ENCODE measurements around the gene LIMA1. TPM values are rescaled to one million over a fixed set of nuclear protein-coding genes. Genes with fewer than 3 reads are reported as not detected.

The LIMA1 gene
- total and polyA plus RNA-seq, 2 of the 4 experiments (the other 2 are of a cell fraction), result 126 to 163 TPM

- H2AK9ac ChIP-seq (replicated peaks; ENCODE audit: low read depth, low read length, poor library complexity), result no peak overlapping the region
- H2BK120ac ChIP-seq (ENCODE audit: low read depth, low read length), result peak overlapping the region; percentile 61
- peak overlapping the region; percentile 69 for H3K4me2 ChIP-seq (ENCODE audit: low read depth, low read length)
- peak overlapping the region; percentile 69; the same call in 1 of the 2 replicates for H3K23ac ChIP-seq (ENCODE audit: low read depth, low read length)
- in situ Hi-C loops (cut with MboI; ENCODE audit: low sequenced_read_pairs), result no loop called here
- H3K4me1 ChIP-seq (ENCODE audit: control insufficient read depth, insufficient read depth, low read length), result peaks cover 10% of the 10 kb centered on the region
- DNase-seq (peak; percentile 72), ATAC-seq (ENCODE audit: low read depth) (peak; percentile 56)
- H3K79me1 ChIP-seq (ENCODE audit: low read depth in 1 of 2, low read length in 2 of 2), result no peaks in the 10 kb centered on the region
- intact Hi-C loops (cut with micrococcal nuclease), result loop anchor here (5.0 kb wide), 1 partner anchor 71 kb away; the partner anchor contains the start of gene FAM186A
- no peaks in the 10 kb centered on the region for H3K27me3 ChIP-seq (ENCODE audit: control insufficient read depth, insufficient read depth, low read length)
- no peak overlapping the region for H3K4me3 ChIP-seq (ENCODE audit: insufficient read depth, low read depth, low read length)
- no peak overlapping the region for H3K56ac ChIP-seq (ENCODE audit: extremely low read depth, insufficient read depth, low read length)
- CTCF ChIA-PET, result no interaction called here
- peak; percentile 69 for TF ChIP-seq CEBPB (IDR thresholded peaks at IDR 0.05; ENCODE audit: low read depth, low read length)
- no peak for TF ChIP-seq CHD1 (IDR thresholded peaks at IDR 0.05; ENCODE audit: low read depth, low read length)
- WGBS, 2 experiments (ENCODE audit: extremely low coverage in 2 of 2, insufficient read length in 1 of 2), result 0% methylated on average over 1 of the region's 4 CpGs; no CpG with 5 or more reads in 1 of the 2 experiments
- H3K27ac ChIP-seq (ENCODE audit: insufficient read depth, low read length), result no peak overlapping the region
- no peak overlapping the region for H3K9ac ChIP-seq (ENCODE audit: low read depth, low read length)
- H2BK20ac ChIP-seq (ENCODE audit: low read depth, low read length), result peak overlapping the region; percentile 48; the same call in 1 of the 2 replicates
- peaks cover 6% of the 10 kb centered on the region; the same call in 1 of the 2 replicates for H3K9me1 ChIP-seq (ENCODE audit: insufficient read depth, low read length)
- H4K5ac ChIP-seq (ENCODE audit: low read depth, low read length), result no peak overlapping the region
- 0 out of 2 replicates have a peak overlapping the region, but pooled peaks have one; percentile 12 for H3K18ac ChIP-seq (ENCODE audit: low read depth, low read length)
- no peaks in the 10 kb centered on the region for H4K20me1 ChIP-seq (ENCODE audit: insufficient read depth, low read length)
- BruUV-seq (replicated peaks), result no TSS peak
- dilution Hi-C loops (cut with HindIII; ENCODE audit: low sequenced_read_pairs, unreplicated experiment), result no loop called here
- H3K9me3 ChIP-seq (ENCODE audit: control insufficient read depth, insufficient read depth, low read length), result no peaks in the 10 kb centered on the region
- H4K8ac ChIP-seq (ENCODE audit: low read depth in 2 of 2, low read length in 2 of 2), result peak overlapping the region in 1 of 2 experiments; percentile 45; a peak in 1 of 4 replicates
- H3K36me3 ChIP-seq (ENCODE audit: control insufficient read depth, insufficient read depth, low read length), result no peaks in the 10 kb centered on the region
- peak overlapping the region; percentile 90 for H3K14ac ChIP-seq (replicated peaks; ENCODE audit: low read depth, low read length)
- H2BK15ac ChIP-seq (ENCODE audit: low read depth, low read length), result no peak overlapping the region
- no peak overlapping the region for H2BK5ac ChIP-seq (ENCODE audit: low read depth, low read length, poor library complexity, severe bottlenecking)
- H2AFZ ChIP-seq (replicated peaks; ENCODE audit: low read length, poor library complexity), result peak overlapping the region; percentile 5
- H4K91ac ChIP-seq (ENCODE audit: insufficient read depth, low read depth, low read length), result no peak overlapping the region
- peak overlapping the region; percentile 17; the same call in 1 of the 2 replicates for H3K4ac ChIP-seq (ENCODE audit: low read depth, low read length)
- POLR2A ChIA-PET (ENCODE audit: unreplicated experiment), result no interaction called here
- H2AK5ac ChIP-seq (ENCODE audit: low read depth, low read length), result peak overlapping the region; percentile 43; the same call in 1 of the 2 replicates
Observed at GRCh38 chr12:50326590-50327284, 43.4 kb upstream of the LIMA1 start.

All from IMR-90 (cell line).